K562 (cell line): ENCODE measurements around the gene SMIM29. TPM values are rescaled to one million over a fixed set of nuclear protein-coding genes. Genes with fewer than 3 reads are reported as not detected.

Experiments used
- CCAR2 ChIP-seq: fragments of 200-400 bp; formaldehyde crosslinking; IDR thresholded peaks from 2 replicates; pipeline ENCODE4 v1.6.1; 2017; ENCODE audit warnings: mild to moderate bottlenecking, low read depth, low read length
- FOXK1 ChIP-seq: sonication (generic); formaldehyde crosslinking; IDR thresholded peaks from 2 replicates; pipeline ENCODE4 v1.8.0; 2022; ENCODE audit warnings: missing genetic modification reagents, mild to moderate bottlenecking, borderline replicate concordance
- HMG20A ChIP-seq: fragments of 450-650 bp; formaldehyde crosslinking; conservative IDR thresholded peaks from 2 replicates; pipeline ENCODE4 v1.4.0; 2020; ENCODE audit warnings: mild to moderate bottlenecking, mixed read lengths
- MCM5 ChIP-seq: fragments of 450-650 bp; IDR thresholded peaks from 2 replicates; pipeline ENCODE4 v1.6.1; 2016; ENCODE audit warnings: low read depth
- PYGO2 ChIP-seq: fragments of 450-650 bp; IDR thresholded peaks from 2 replicates; pipeline ENCODE4 v1.6.1; 2016; ENCODE audit warnings: mild to moderate bottlenecking, missing genetic modification characterization, moderate library complexity, missing compliant biosample characterization
- RB1 ChIP-seq: fragments of 450-650 bp; IDR thresholded peaks from 2 replicates; pipeline ENCODE4 v1.6.1; 2017; ENCODE audit warnings: low read depth, mild to moderate bottlenecking
- RBFOX2 ChIP-seq: fragments of 200-400 bp; formaldehyde crosslinking; IDR thresholded peaks from 2 replicates; pipeline ENCODE4 v1.6.1; 2017; ENCODE audit warnings: low read depth, mild to moderate bottlenecking, low read length, moderate library complexity
- RBM14 ChIP-seq: fragments of 200-400 bp; formaldehyde crosslinking; IDR thresholded peaks from 2 replicates; pipeline ENCODE4 v1.6.1; 2018; ENCODE audit warnings: low read depth, mild to moderate bottlenecking, low read length, moderate library complexity, borderline replicate concordance; ENCODE audit not compliant: insufficient read depth
- RHOXF2B ChIP-seq: fragments of 250-450 bp; sonication (Bioruptor Pico); conservative IDR thresholded peaks from 2 replicates; pipeline ENCODE4 v1.5.1; 2021
- SMARCA5 ChIP-seq: fragments of 450-650 bp; IDR thresholded peaks from 2 replicates; pipeline ENCODE4 v1.6.1; 2016
- SRSF1 ChIP-seq: fragments of 200-400 bp; formaldehyde crosslinking; IDR thresholded peaks from 2 replicates; pipeline ENCODE4 v1.6.1; 2017; ENCODE audit warnings: mild to moderate bottlenecking, low read depth, low read length, moderate library complexity
- STAT5B ChIP-seq: fragments of 250-450 bp; sonication (Bioruptor Pico); IDR thresholded peaks from 2 replicates; pipeline ENCODE4 v1.8.0; 2021; ENCODE audit warnings: mild to moderate bottlenecking, inconsistent platforms
- TAL1 ChIP-seq: fragments of 450-650 bp; IDR thresholded peaks from 2 replicates; pipeline ENCODE4 v1.6.1; 2016; ENCODE audit warnings: mild to moderate bottlenecking
- ZNF143 ChIP-seq: sonication (generic); formaldehyde crosslinking; IDR thresholded peaks from 2 replicates; pipeline ENCODE4 v1.9.0; 2022; ENCODE audit warnings: mild to moderate bottlenecking, missing genetic modification reagents
- ZNF146 ChIP-seq: IDR thresholded peaks from one replicate; pipeline ENCODE4 v1.6.1; 2018; ENCODE audit warnings: missing compliant biosample characterization; ENCODE audit not compliant: unreplicated experiment
- ZNF224 ChIP-seq: sonication (generic); formaldehyde crosslinking; IDR thresholded peaks from 2 replicates; pipeline ENCODE4 v1.8.0; 2022; ENCODE audit warnings: mild to moderate bottlenecking, missing genetic modification reagents
- ZNF764 ChIP-seq: fragments of 250-450 bp; sonication (Bioruptor Pico); IDR thresholded peaks from 2 replicates; pipeline ENCODE4 v1.4.0; 2020; ENCODE audit warnings: low read depth, mild to moderate bottlenecking, moderate library complexity
- ZSCAN32 ChIP-seq: fragments of 450-650 bp; formaldehyde crosslinking; IDR thresholded peaks from 2 replicates; pipeline ENCODE4 v1.4.0; 2020; ENCODE audit warnings: mild to moderate bottlenecking, moderate library complexity
- polyA plus RNA-seq, 8 experiments: library from polyadenylated mRNA; depleted of rRNA in 4 of 8; stranded (reverse) in 5 of 8; unstranded in 3 of 8; fragments of >200 nt; fragmentation: Nextera tagmentation in 2 of 8; fragmentation: Illumina TruSeq in 1 of 8; extraction: Ambion mirVana in 2 of 8; extraction: Trizol in 1 of 8; gene quantifications; 2 replicates each; pipeline versions ENCODE4 v1.2.1 to v1.2.3, GENCODE V29; 2011 to 2014; ENCODE audit warnings: inconsistent platforms in 1 of 8, missing spikeins in 1 of 8
- total RNA-seq, 7 experiments: library from RNA; depleted of rRNA in 6 of 7; stranded (reverse); fragments of >200 nt in 6 of 7; fragmentation: Illumina TruSeq in 2 of 7; extraction: Trizol in 2 of 7; gene quantifications; 2 replicates each; pipeline versions ENCODE4 v1.2.1 to v1.2.3, GENCODE V29; 2011 to 2021; ENCODE audit warnings: low replicate concordance in 1 of 7
- TF ChIP-seq, protein P1 (sequence below): sonication (generic); IDR thresholded peaks from 2 replicates; pipeline ENCODE4 v1.6.1; 2016
- TF ChIP-seq, protein P2 (sequence below): fragments of 450-650 bp; formaldehyde crosslinking; IDR thresholded peaks from 2 replicates; pipeline ENCODE4 v1.4.0; 2020; ENCODE audit warnings: mild to moderate bottlenecking
- TF ChIP-seq, protein P3 (sequence below): fragments of 250-450 bp; sonication (Bioruptor Pico); IDR thresholded peaks from 2 replicates; pipeline ENCODE4 v1.5.0; 2022; ENCODE audit warnings: mild to moderate bottlenecking
- TF ChIP-seq, protein P4 (sequence below): fragments of 450-650 bp; IDR thresholded peaks from 2 replicates; pipeline ENCODE4 v1.6.1; 2014; ENCODE audit warnings: low read depth, mild to moderate bottlenecking, moderate library complexity, borderline replicate concordance

SMIM29 gene
- total and polyA plus RNA-seq, 9 of the 15 experiments (the other 6 are each of a cell fraction or from before 2014, with no cell fraction given): 6.5 to 36.7 (median 20.9) TPM

GRCh38 chr6:34236443-34237315 is 12.1 kb downstream of the SMIM29 start, which contains the start of gene HMGA1 (continued):
- no peak for TF ChIP-seq TAL1
- peak; percentile 86; the same call in 1 of the 2 replicates for TF ChIP-seq SRSF1
- no peak for TF ChIP-seq STAT5B (CRISPR knock-in tag)
- TF ChIP-seq, protein P1, sequence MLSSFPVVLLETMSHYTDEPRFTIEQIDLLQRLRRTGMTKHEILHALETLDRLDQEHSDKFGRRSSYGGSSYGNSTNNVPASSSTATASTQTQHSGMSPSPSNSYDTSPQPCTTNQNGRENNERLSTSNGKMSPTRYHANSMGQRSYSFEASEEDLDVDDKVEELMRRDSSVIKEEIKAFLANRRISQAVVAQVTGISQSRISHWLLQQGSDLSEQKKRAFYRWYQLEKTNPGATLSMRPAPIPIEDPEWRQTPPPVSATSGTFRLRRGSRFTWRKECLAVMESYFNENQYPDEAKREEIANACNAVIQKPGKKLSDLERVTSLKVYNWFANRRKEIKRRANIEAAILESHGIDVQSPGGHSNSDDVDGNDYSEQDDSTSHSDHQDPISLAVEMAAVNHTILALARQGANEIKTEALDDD: no peak
- no peak for TF ChIP-seq ZNF764 (CRISPR knock-in tag)
- no peak for TF ChIP-seq ZNF146
- TF ChIP-seq, protein P2, sequence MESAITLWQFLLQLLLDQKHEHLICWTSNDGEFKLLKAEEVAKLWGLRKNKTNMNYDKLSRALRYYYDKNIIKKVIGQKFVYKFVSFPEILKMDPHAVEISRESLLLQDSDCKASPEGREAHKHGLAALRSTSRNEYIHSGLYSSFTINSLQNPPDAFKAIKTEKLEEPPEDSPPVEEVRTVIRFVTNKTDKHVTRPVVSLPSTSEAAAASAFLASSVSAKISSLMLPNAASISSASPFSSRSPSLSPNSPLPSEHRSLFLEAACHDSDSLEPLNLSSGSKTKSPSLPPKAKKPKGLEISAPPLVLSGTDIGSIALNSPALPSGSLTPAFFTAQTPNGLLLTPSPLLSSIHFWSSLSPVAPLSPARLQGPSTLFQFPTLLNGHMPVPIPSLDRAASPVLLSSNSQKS (CRISPR knock-in tag): no peak
- no peak for TF ChIP-seq PYGO2
- TF ChIP-seq, protein P3, sequence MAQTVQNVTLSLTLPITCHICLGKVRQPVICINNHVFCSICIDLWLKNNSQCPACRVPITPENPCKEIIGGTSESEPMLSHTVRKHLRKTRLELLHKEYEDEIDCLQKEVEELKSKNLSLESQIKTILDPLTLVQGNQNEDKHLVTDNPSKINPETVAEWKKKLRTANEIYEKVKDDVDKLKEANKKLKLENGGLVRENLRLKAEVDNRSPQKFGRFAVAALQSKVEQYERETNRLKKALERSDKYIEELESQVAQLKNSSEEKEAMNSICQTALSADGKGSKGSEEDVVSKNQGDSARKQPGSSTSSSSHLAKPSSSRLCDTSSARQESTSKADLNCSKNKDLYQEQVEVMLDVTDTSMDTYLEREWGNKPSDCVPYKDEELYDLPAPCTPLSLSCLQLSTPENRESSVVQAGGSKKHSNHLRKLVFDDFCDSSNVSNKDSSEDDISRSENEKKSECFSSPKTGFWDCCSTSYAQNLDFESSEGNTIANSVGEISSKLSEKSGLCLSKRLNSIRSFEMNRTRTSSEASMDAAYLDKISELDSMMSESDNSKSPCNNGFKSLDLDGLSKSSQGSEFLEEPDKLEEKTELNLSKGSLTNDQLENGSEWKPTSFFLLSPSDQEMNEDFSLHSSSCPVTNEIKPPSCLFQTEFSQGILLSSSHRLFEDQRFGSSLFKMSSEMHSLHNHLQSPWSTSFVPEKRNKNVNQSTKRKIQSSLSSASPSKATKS (CRISPR knock-in tag): no peak
- peak; percentile 85 for TF ChIP-seq RB1
- TF ChIP-seq MCM5: no peak
- TF ChIP-seq RHOXF2B (CRISPR knock-in tag): 0 out of 2 replicates have a peak, but pooled peaks have one; percentile 6
- TF ChIP-seq CCAR2: no peak
- peak; percentile 94 for TF ChIP-seq RBFOX2
- 0 out of 2 replicates have a peak, but pooled peaks have one; percentile 39 for TF ChIP-seq ZSCAN32 (CRISPR knock-in tag)
- no peak for TF ChIP-seq ZNF143
- no peak for TF ChIP-seq ZNF224 (CRISPR knock-in tag)
- TF ChIP-seq RBM14: no peak
- no peak for TF ChIP-seq FOXK1 (CRISPR knock-in tag)
- TF ChIP-seq, protein P4, sequence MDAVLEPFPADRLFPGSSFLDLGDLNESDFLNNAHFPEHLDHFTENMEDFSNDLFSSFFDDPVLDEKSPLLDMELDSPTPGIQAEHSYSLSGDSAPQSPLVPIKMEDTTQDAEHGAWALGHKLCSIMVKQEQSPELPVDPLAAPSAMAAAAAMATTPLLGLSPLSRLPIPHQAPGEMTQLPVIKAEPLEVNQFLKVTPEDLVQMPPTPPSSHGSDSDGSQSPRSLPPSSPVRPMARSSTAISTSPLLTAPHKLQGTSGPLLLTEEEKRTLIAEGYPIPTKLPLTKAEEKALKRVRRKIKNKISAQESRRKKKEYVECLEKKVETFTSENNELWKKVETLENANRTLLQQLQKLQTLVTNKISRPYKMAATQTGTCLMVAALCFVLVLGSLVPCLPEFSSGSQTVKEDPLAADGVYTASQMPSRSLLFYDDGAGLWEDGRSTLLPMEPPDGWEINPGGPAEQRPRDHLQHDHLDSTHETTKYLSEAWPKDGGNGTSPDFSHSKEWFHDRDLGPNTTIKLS: no peak; the same call in 1 of the 2 replicates
- TF ChIP-seq HMG20A (CRISPR knock-in tag): no peak
- peak; percentile 27; the same call in 1 of the 2 replicates for TF ChIP-seq SMARCA5
